ENCODE data around the gene LRRC47. TPM values are rescaled to one million over a fixed set of nuclear protein-coding genes. Genes with fewer than 3 reads are reported as not detected.
"Not testable (repeated sequence)": the region's sequence is repeated elsewhere in the genome, so short reads cannot be mapped to it uniquely, and the experiment has no call there.

The LRRC47 gene
- polyA plus RNA-seq, 6 donors from 2014 or later, result 13.6 to 30.8 (median 26.9) TPM

DNA sequence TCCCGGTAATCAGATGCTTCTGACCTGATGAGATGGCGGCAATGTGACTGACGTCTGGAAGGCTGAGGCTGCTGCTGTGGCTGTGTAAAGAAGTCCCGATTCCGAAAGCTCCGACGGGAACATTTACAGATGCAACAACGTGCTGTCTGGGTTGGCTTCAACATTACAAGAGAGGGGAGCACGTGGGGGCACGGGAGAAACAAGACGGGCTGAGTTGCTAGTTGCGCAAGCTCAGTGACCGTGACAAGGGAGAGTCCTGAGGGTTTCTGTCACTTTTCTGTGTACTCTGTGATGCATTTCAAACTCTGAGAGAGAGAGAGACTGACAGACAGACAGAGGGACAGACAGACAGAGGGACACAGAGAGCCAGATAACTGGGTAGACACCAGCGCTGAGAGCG lies 25.6 kb upstream of the LRRC47 start:
- no peaks in the 10 kb centered on the region for H3K27me3 Mint-ChIP-seq
- DNase-seq (no peak), ATAC-seq (ENCODE audit: low read depth in 2 of 2) (no peak)
- no peak overlapping the region for H3K4me3 Mint-ChIP-seq
- no peaks in the 10 kb centered on the region for H3K9me3 Mint-ChIP-seq
- H3K4me1 Mint-ChIP-seq, result peaks cover 0 to 7% (median 4%) of the 10 kb centered on the region in 3 donors
- H3K36me3 Mint-ChIP-seq, result peaks cover 4 to 38% of the 10 kb centered on the region in 2 donors
- H3K27ac Mint-ChIP-seq, result peak overlapping the region in 1 of 6 donors; percentile 44

- no peak for ATAC-seq (ENCODE audit: low read depth in 2 of 2)
- Mint-ChIP-seq H3K9me3 (no peaks in the 10 kb centered on the region), H3K4me1 (peaks cover 0 to 7% (median 4%) of the 10 kb centered on the region in 3 donors), H3K4me3 (peak overlapping the region in 1 of 8 donors; percentile 61), H3K27me3 (no peaks in the 10 kb centered on the region), H3K27ac (peak overlapping the region in 1 of 6 donors; percentile 37), H3K36me3 (peaks cover 4 to 38% of the 10 kb centered on the region in 2 donors)
- no peak for DNase-seq
Observed at GRCh38 chr1:3821447-3821846, 25.1 kb upstream of the LRRC47 start.

GRCh38 chr1:3821004-3821403 lies 24.7 kb upstream of the LRRC47 start:
- peak overlapping the region in 2 of 6 donors; percentile 19 to 37 for H3K27ac Mint-ChIP-seq
- ATAC-seq (ENCODE audit: low read depth in 2 of 2), result no peak
- H3K36me3 Mint-ChIP-seq, result peaks cover 4 to 38% of the 10 kb centered on the region in 2 donors

DNA sequence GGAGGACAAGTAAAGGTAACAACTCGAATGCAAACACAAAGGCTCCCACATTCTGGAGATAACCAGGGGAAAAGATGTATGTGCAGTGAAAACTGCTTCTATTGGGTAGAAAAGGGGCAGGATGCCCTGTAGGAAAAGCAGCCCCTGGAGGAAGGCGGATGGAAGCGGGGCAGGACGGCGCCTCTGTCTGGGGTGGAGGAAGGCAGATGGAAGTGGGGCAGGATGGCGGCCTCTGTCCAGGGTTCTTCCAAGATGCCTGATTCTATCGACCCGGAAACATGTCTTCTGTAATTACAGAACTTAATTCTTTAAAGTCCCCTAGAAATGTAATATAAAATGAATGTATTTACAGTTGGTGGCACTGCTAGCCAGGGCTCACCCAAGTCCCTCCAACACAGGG lies 24.0 kb upstream of the LRRC47 start:
- Mint-ChIP-seq H3K27ac (peak overlapping the region in 3 of 6 donors; percentile 26 to 92 (median 44)), H3K36me3 (peaks cover 4 to 38% of the 10 kb centered on the region in 2 donors), H3K9me3 (no peaks in the 10 kb centered on the region), H3K4me1 (peaks cover 0 to 7% (median 4%) of the 10 kb centered on the region in 3 donors), H3K4me3 (no peak overlapping the region), H3K27me3 (no peaks in the 10 kb centered on the region)
- DNase-seq (no peak), ATAC-seq (ENCODE audit: low read depth in 2 of 2) (no peak)

More at GRCh38 chr1:3821004-3821403, 24.7 kb upstream of the LRRC47 start:
- no peak for DNase-seq
- H3K4me1 Mint-ChIP-seq, result peaks cover 0 to 7% (median 4%) of the 10 kb centered on the region in 3 donors
- H3K4me3 Mint-ChIP-seq, result no peak overlapping the region
- H3K27me3 Mint-ChIP-seq, result no peaks in the 10 kb centered on the region
- no peaks in the 10 kb centered on the region for H3K9me3 Mint-ChIP-seq

GRCh38 chr1:3819771-3820200 lies 23.5 kb upstream of the LRRC47 start:
- peak overlapping the region in 1 of 8 donors; percentile 29 for H3K4me3 Mint-ChIP-seq
- H3K36me3 Mint-ChIP-seq, result peaks cover 9 to 38% of the 10 kb centered on the region in 2 donors
- ATAC-seq (ENCODE audit: low read depth in 2 of 2), result no peak
- no peaks in the 10 kb centered on the region for H3K27me3 Mint-ChIP-seq
- DNase-seq, result no peak
- peak overlapping the region in 3 of 6 donors; percentile 2 to 34 (median 16) for H3K27ac Mint-ChIP-seq
- H3K9me3 Mint-ChIP-seq, result no peaks in the 10 kb centered on the region
- H3K4me1 Mint-ChIP-seq, result peaks cover 0 to 7% (median 4%) of the 10 kb centered on the region in 3 donors

- H3K4me3 Mint-ChIP-seq, result peak overlapping the region in 1 of 8 donors; percentile 3
- peaks cover 0 to 7% (median 4%) of the 10 kb centered on the region in 3 donors for H3K4me1 Mint-ChIP-seq
- ATAC-seq (ENCODE audit: low read depth in 2 of 2) (no peak), DNase-seq (no peak)
- no peaks in the 10 kb centered on the region for H3K9me3 Mint-ChIP-seq
- H3K27ac Mint-ChIP-seq, result peak overlapping the region in 1 of 6 donors; percentile 21
- H3K27me3 Mint-ChIP-seq, result no peaks in the 10 kb centered on the region
- H3K36me3 Mint-ChIP-seq, result peaks cover 5 to 38% of the 10 kb centered on the region in 2 donors
Observed at GRCh38 chr1:3817821-3818597, 21.7 kb upstream of the LRRC47 start.

DNA sequence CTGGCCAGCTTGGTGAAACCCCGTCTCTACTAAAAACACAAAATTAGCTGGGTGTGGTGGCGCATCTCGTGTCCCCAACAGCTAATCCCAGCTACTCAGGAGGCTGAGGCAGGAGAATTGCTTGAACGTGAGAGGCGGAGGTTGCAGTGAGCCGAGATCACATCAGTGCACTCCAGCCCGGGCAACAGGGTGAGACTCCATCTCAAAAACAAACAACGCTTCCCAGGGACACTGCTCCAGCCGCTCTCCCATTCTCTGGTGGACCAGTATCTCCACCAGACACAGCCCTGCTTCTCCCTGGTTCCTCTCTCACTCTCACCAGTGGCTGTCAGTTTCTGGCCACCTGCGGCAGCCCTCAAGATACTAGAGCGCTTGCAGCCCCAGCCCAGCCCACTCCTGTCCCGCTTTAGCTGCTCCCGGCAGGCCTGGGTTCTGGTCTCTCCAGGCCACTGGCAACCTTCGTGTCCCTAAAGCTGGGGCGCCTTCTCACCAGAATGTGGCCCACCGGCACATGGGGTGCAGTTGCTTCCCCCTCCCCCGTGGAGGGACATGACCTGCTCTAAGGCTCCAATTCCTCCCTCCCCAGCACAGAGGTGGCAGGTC lies 20.9 kb upstream of the LRRC47 start:
- Mint-ChIP-seq H3K27ac (peak overlapping the region in 1 of 6 donors; percentile 85), H3K9me3 (no peaks in the 10 kb centered on the region), H3K27me3 (no peaks in the 10 kb centered on the region), H3K36me3 (peaks cover 5 to 35% of the 10 kb centered on the region in 2 donors), H3K4me1 (peaks cover 0 to 7% (median 4%) of the 10 kb centered on the region in 3 donors), H3K4me3 (no peak overlapping the region)
- no peak for DNase-seq
- no peak for ATAC-seq (ENCODE audit: low read depth in 2 of 2)

DNA sequence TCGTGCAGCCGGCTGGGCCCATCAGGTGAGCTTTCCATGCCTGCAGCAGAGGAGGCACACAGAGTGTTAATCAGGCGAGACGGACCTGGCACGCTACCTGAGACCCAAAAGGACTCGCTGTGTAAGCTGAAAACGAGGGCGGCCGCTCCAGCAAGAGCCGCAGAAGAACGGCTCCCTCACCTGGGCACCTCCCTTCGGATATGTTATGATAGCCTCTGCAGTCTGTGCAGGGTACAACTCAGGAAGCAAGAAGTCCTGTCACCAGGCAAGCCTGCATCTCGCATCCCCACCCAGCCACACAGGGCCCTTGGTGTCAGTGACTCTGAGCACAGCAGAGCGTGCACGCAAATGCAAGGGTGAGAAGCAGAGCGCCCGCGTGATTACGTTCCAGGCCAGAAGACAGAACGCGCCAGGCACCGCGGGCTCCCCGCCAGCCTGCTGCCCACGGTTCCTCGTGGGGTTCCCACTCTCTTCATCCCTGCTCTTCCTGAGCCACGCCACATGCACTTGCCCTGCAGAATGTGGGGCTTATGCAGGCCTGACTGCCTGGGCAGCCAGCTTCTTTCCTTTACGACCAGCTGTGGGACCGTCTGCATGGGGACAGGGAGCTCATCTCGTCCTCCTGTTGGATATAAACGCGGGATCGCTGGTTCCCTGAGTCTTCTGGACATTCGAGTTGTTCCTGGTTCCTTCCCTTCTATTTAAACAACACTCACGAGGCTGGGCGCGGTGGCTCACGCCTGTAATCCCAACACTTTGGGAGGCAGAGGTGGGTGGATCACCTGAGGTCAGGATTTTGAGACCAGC lies 20.2 kb upstream of the LRRC47 start:
- Mint-ChIP-seq H3K4me3 (no peak overlapping the region), H3K36me3 (peaks cover 5 to 28% of the 10 kb centered on the region in 2 donors), H3K27me3 (no peaks in the 10 kb centered on the region), H3K4me1 (peaks cover 0 to 7% (median 4%) of the 10 kb centered on the region in 3 donors), H3K9me3 (no peaks in the 10 kb centered on the region), H3K27ac (no peak overlapping the region)
- ATAC-seq (ENCODE audit: low read depth in 2 of 2) (no peak), DNase-seq (no peak)

DNA sequence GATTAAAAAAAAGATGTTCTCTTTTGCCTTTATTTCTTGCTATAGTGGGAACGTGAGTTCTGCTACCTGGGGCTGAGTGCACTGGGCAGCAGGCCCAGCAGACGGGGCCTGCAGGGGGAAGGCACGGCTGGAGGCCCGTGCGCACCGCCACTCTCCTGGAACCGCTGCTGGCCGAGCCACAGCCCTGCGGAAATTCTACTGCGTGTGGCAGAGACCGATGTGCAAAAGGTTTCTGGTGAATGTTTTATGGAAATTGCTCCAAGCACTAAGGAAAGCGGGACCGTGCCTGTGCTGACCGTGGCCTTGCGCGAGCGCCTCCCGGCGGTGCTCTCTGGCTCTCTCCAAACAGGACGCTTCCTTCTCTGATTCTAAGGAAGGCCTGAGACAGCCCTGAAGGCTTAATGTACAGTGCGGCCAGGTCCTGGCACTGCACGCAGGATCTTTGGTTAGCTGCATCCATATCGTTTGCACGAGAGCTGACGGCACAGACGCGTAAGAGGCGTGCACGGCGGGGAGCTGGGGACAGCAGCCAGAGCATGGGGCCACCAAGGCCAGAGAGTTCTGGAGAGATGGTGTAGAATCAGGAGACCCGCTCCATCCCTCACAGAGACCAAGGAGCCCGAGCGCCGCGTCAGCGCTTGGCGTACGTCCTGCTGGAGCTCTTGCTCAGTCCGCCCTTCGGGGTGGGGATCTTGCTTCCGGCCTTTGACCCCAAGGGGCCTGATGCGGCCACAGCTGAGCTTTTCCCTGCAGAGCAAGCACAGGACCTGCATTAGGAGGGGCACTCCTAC lies 18.7 kb upstream of the LRRC47 start:
- Mint-ChIP-seq H3K9me3 (no peaks in the 10 kb centered on the region), H3K27ac (no peak overlapping the region), H3K27me3 (no peaks in the 10 kb centered on the region), H3K4me1 (peaks cover 0 to 5% (median 4%) of the 10 kb centered on the region in 3 donors), H3K4me3 (no peak overlapping the region), H3K36me3 (peaks cover 5 to 14% of the 10 kb centered on the region in 2 donors)
- DNase-seq (no peak), ATAC-seq (ENCODE audit: low read depth in 2 of 2) (no peak)

GRCh38 chr1:3814065-3814464 lies 17.8 kb upstream of the LRRC47 start:
- Mint-ChIP-seq H3K27ac (no peak overlapping the region), H3K9me3 (no peaks in the 10 kb centered on the region), H3K4me1 (peaks cover 0 to 4% (median 4%) of the 10 kb centered on the region in 3 donors), H3K36me3 (peaks cover 5% of the 10 kb centered on the region in 2 donors), H3K27me3 (no peaks in the 10 kb centered on the region), H3K4me3 (no peak overlapping the region)
- DNase-seq (no peak), ATAC-seq (ENCODE audit: low read depth in 2 of 2) (no peak)

DNA sequence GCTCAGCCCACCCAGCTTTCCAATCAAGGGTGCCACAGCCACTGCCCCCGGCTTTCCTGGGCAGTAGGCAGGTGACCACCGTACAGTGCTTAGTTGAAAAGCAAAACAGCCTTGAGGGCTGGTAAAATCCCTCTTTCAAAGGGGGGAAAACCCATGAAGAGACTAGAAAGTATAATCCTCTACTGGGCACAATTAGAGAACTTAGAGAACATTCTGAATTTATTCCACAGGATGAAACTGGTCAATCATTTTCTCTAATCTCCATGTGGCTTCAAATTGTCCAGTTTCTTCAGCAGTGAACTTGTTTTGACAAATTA lies 15.3 kb upstream of the LRRC47 start:
- ATAC-seq (ENCODE audit: low read depth in 2 of 2) (no peak), DNase-seq (no peak)
- peak overlapping the region in 1 of 6 donors; percentile 42 for H3K27ac Mint-ChIP-seq
- H3K36me3 Mint-ChIP-seq, result peaks cover 5 to 8% of the 10 kb centered on the region in 2 donors
- H3K4me3 Mint-ChIP-seq, result no peak overlapping the region
- H3K4me1 Mint-ChIP-seq, result no peaks in the 10 kb centered on the region
- H3K9me3 Mint-ChIP-seq, result peaks cover 0 to 5% (median 0%) of the 10 kb centered on the region in 7 donors
- H3K27me3 Mint-ChIP-seq, result peaks cover 0 to 10% (median 6%) of the 10 kb centered on the region in 3 donors

GRCh38 chr1:3810149-3810761 lies 14.0 kb upstream of the LRRC47 start:
- H3K9me3 Mint-ChIP-seq; DNase-seq; H3K36me3 Mint-ChIP-seq; H3K4me3 Mint-ChIP-seq; ATAC-seq (ENCODE audit: low read depth in 2 of 2); H3K27ac Mint-ChIP-seq; H3K4me1 Mint-ChIP-seq: not testable (repeated sequence)
- peaks cover 0 to 20% (median 16%) of the 10 kb centered on the region in 3 donors for H3K27me3 Mint-ChIP-seq

Data from naive B cell (primary cell).